ENCODE measurements around the gene ARID4B.

GRCh38 chr1:235157150-235157549, 170.8 kb downstream of the ARID4B start:
- TF ChIP-seq GABPA (IDR thresholded peaks at IDR 0.05; ENCODE audit: low read depth) (no peak), CTCF (IDR thresholded peaks at IDR 0.05; ENCODE audit: insufficient read depth, low read length) (no peak), REST (IDR thresholded peaks at IDR 0.05; ENCODE audit: insufficient replicate concordance, low read depth) (no peak)
